GM12892 (cell line): ENCODE data around the gene SMIM5.

Experiments
- POLR2A ChIP-seq: IDR thresholded peaks from 2 replicates; pipeline ENCODE4 v1.6.1; 2011; ENCODE audit warnings: low read depth, low read length, control low read depth
- POLR2AphosphoS5 ChIP-seq: IDR thresholded peaks from 2 replicates; pipeline ENCODE4 v1.6.1; 2011; ENCODE audit warnings: low read depth, low read length, control low read depth
- TAF1 ChIP-seq: IDR thresholded peaks from 2 replicates; pipeline ENCODE4 v1.6.1; 2011; ENCODE audit warnings: low read depth, mild to moderate bottlenecking, control low read depth, low read length, borderline replicate concordance

DNA sequence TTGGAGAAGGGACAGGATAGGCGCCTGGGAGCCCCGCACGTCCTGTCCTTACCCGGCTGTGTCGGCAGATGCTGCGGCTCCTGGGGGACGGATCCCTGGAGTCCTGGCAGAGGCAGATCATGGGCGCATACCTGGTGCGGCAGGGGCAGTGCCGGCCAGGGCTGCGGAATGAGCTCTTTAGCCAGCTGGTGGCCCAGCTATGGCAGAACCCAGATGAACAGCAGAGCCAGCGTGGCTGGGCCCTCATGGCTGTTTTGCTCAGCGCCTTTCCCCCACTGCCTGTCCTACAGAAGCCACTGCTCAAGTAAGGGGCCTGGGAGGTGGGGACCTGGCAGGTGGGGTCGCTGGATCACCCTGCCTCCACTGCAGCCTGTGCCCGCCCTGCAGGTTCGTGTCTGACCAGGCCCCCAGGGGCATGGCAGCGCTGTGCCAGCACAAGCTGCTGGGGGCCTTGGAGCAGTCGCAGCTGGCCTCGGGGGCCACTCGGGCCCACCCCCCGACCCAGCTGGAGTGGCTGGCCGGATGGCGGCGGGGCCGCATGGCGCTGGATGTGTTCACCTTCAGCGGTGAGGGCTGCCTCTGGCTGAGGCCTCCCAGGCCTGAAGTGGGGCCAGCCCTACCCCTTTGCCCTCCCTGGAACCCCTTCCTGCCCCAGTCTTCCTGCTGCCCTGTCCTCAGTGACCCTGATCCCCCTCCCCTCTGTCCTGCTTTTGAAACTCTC lies 20.2 kb upstream of the SMIM5 start:
- TF ChIP-seq POLR2A (no peak), TAF1 (no peak), POLR2AphosphoS5 (no peak)
